Colonic mucosa (tissue), 4 donors: ENCODE measurements around the gene AHCY. TPM values are rescaled to one million over a fixed set of nuclear protein-coding genes. Genes with fewer than 3 reads are reported as not detected.
A peak's percentile ranks its signal among the peaks of the same experiment; 100 is the strongest.
"Not testable (repeated sequence)": the region's sequence is repeated elsewhere in the genome, so short reads cannot be mapped to it uniquely, and the experiment has no call there.

ENCODE experiments used
- DNase-seq: peaks from one replicate; pipeline ENCODE4 v3.0.0-alpha.2; 2020
- H3K27ac ChIP-seq: fragments of 200-600 bp; one replicate; pipeline ENCODE4 v1.8.0; 2021
- H3K27me3 ChIP-seq: fragments of 200-600 bp; one replicate; pipeline ENCODE4 v1.8.0; 2021
- H3K36me3 ChIP-seq: fragments of 200-600 bp; one replicate; pipeline ENCODE4 v1.8.0; 2021
- H3K4me1 ChIP-seq: fragments of 200-600 bp; one replicate; pipeline ENCODE4 v1.8.0; 2021; ENCODE audit warnings: mild to moderate bottlenecking
- H3K4me3 ChIP-seq: fragments of 200-600 bp; one replicate; pipeline ENCODE4 v1.8.0; 2021
- H3K9ac ChIP-seq, 2 donors: one replicate each; pipeline ENCODE4 v1.7.0; 2013; ENCODE audit warnings: control low read depth in 2 of 2, low read depth in 2 of 2, low read length in 2 of 2
- H3K9me3 ChIP-seq: fragments of 200-600 bp; one replicate; pipeline ENCODE4 v1.8.0; 2021
- intact Hi-C: fragments of 100-400 bp; cut with DNase I; formaldehyde crosslinking; loops from one replicate; pipeline ENCODE4 v1.14.1; 2022
- total RNA-seq, 2 donors: library from RNA; stranded (reverse); fragmentation: NEBNext Ultra II Directional in 1 of 2; extraction: Animal tissue kit (Norgen Biotek cat#: 25700) in 1 of 2; gene quantifications; one replicate each; pipeline ENCODE4 v1.2.1, GENCODE V29; 2021
- TF ChIP-seq, protein P1 (sequence below): fragments of 200-600 bp; IDR thresholded peaks from one replicate; pipeline ENCODE4 v1.8.0; 2022; ENCODE audit warnings: antibody characterized with exemption, mild to moderate bottlenecking
- donor health status: healthy.
- donor health status: DM: no; HTN: no; CAD: no.
- donor health status: DM: no; HTN: no; CAD: no.

The AHCY gene
- total RNA-seq, 2 donors from 2014 or later = 79.4 to 192 TPM

- no peak for DNase-seq
- peak overlapping the region; percentile 71 for H3K27ac ChIP-seq
- H3K4me3 ChIP-seq = no peak overlapping the region
- no peaks in the 10 kb centered on the region for H3K9me3 ChIP-seq
- H3K36me3 ChIP-seq = no peaks in the 10 kb centered on the region
- no peaks in the 10 kb centered on the region for H3K27me3 ChIP-seq
- TF ChIP-seq, protein P1, sequence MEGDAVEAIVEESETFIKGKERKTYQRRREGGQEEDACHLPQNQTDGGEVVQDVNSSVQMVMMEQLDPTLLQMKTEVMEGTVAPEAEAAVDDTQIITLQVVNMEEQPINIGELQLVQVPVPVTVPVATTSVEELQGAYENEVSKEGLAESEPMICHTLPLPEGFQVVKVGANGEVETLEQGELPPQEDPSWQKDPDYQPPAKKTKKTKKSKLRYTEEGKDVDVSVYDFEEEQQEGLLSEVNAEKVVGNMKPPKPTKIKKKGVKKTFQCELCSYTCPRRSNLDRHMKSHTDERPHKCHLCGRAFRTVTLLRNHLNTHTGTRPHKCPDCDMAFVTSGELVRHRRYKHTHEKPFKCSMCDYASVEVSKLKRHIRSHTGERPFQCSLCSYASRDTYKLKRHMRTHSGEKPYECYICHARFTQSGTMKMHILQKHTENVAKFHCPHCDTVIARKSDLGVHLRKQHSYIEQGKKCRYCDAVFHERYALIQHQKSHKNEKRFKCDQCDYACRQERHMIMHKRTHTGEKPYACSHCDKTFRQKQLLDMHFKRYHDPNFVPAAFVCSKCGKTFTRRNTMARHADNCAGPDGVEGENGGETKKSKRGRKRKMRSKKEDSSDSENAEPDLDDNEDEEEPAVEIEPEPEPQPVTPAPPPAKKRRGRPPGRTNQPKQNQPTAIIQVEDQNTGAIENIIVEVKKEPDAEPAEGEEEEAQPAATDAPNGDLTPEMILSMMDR = no peak
- intact Hi-C loops = no loop called here
- no peak overlapping the region for H3K9ac ChIP-seq
- no peaks in the 10 kb centered on the region for H3K4me1 ChIP-seq
These were observed 41.1 kb upstream of the AHCY start for GRCh38 chr20:34344238-34344637.

GRCh38 chr20:34343458-34344211 is 40.5 kb upstream of the AHCY start:
- no peaks in the 10 kb centered on the region for H3K9me3 ChIP-seq
- H3K36me3 ChIP-seq = no peaks in the 10 kb centered on the region
- peak overlapping the region; percentile 71 for H3K27ac ChIP-seq
- intact Hi-C loops = no loop called here
- TF ChIP-seq, protein P1 = no peak
- no peaks in the 10 kb centered on the region for H3K27me3 ChIP-seq
- H3K4me3 ChIP-seq = no peak overlapping the region
- no peaks in the 10 kb centered on the region for H3K4me1 ChIP-seq
- H3K9ac ChIP-seq = peak overlapping the region in 1 of 2 donors; percentile 34
- DNase-seq = peak; percentile 58

DNA sequence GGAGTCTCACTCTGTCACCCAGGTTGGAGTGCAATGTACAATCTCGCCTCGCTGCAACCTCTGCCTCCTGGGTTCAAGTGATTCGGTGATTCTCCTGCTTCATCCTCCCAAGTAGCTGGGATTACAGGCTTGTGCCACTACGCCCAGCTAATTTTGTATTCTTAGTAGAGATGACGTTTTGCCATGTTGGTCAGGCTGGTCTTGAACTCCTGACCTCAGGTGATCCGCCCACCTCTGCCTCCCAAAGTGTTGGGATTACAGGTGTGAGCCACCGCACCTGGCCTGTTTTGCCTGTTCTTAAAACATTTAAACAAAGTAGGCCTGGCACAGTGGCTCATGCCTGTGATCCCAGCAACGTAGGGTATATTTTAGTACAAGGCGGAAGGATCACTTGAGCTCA is 38.0 kb upstream of the AHCY start:
- H3K4me3 ChIP-seq, H3K27ac ChIP-seq, H3K9me3 ChIP-seq, intact Hi-C loops, H3K9ac ChIP-seq, H3K36me3 ChIP-seq, DNase-seq, H3K27me3 ChIP-seq, H3K4me1 ChIP-seq: not testable (repeated sequence)

- H3K9me3 ChIP-seq, DNase-seq, intact Hi-C loops, H3K9ac ChIP-seq, H3K4me1 ChIP-seq, H3K36me3 ChIP-seq, H3K27ac ChIP-seq, H3K27me3 ChIP-seq, H3K4me3 ChIP-seq: not testable (repeated sequence)
These were observed 37.6 kb upstream of the AHCY start for GRCh38 chr20:34340726-34341125.

- TF ChIP-seq, protein P1 = no peak
- H3K4me1 ChIP-seq = no peaks in the 10 kb centered on the region
- no peak overlapping the region for H3K4me3 ChIP-seq
- no peaks in the 10 kb centered on the region for H3K27me3 ChIP-seq
- H3K9me3 ChIP-seq = no peaks in the 10 kb centered on the region
- no peak overlapping the region for H3K9ac ChIP-seq
- intact Hi-C loops = no loop called here
- no peaks in the 10 kb centered on the region for H3K36me3 ChIP-seq
- H3K27ac ChIP-seq = no peak overlapping the region
- DNase-seq = no peak
These were observed 35.0 kb upstream of the AHCY start for GRCh38 chr20:34337982-34338726.

GRCh38 chr20:34337544-34337943 is 34.4 kb upstream of the AHCY start:
- DNase-seq = no peak
- Histone ChIP-seq H3K36me3 (no peaks in the 10 kb centered on the region), H3K4me1 (no peaks in the 10 kb centered on the region), H3K9me3 (no peaks in the 10 kb centered on the region), H3K9ac (no peak overlapping the region), H3K27ac (no peak overlapping the region), H3K27me3 (no peaks in the 10 kb centered on the region), H3K4me3 (no peak overlapping the region)
- TF ChIP-seq, protein P1 = no peak
- intact Hi-C loops = no loop called here
